HG03064 (cell line): ENCODE results near the gene MAGI1.
"Not testable (repeated sequence)": the region's sequence is repeated elsewhere in the genome, so short reads cannot be mapped to it uniquely, and the experiment has no call there.

ENCODE experiments used
- ATAC-seq: cut with Tn5 transposase; IDR thresholded peaks from one replicate; pipeline ENCODE4 v1.9.1; 2021; ENCODE audit warnings: low read depth; ENCODE audit not compliant: unreplicated experiment

Gene MAGI1

GRCh38 chr3:65559643-65560042, 479.1 kb downstream of the MAGI1 start:
- ATAC-seq = no peak

DNA sequence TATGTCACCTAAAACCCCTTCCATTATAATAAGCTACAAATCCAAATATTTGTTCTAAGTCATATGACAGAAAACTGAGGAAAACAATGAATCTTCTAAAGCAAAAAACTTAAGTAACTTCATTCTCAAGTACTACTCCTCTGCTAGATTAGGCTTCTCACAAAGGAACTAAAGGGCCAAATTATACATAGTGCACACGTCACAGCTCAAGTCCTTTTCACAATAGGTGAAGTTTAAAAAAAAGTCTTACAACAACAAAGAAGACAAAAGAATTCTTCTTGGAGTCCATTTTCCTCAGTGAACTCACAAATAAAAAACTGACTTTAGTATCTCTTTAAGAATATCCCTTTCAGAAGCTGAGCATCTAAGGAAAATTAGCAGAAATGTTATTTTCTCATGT, 479.9 kb downstream of the MAGI1 start:
- ATAC-seq = no peak

DNA sequence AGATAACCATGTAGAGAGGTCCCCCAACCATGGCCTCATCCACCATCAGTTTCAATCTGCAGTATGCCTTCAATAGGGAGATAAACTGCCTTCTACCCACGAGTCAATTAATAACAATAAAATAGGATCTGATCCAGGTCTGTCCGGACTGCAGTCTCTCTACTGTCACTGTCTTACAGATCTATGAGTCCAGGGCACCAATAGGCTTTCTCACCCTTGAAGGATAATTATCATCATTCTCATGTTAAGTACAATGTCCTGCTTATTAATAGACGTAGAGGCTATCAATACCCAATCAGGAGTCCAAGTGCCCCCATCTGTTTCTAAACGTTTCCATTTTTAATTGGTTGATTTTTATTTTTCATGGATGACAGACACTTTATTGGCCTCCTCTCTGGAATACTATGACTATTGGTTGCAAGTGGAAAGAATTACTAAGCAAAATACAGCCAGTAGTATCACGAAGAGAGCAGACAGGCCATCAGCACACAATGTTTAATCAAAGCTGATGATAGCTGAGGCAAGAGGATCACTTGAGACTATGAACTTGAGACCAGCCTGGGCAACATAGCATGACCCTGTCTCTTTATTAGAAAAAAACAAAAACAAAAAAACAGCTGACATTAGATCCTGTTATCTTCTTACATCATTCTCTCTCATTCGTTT, 480.7 kb downstream of the MAGI1 start:
- ATAC-seq = no peak

- no peak for ATAC-seq
Measured at GRCh38 chr3:65556934-65557577, 481.7 kb downstream of the MAGI1 start.

DNA sequence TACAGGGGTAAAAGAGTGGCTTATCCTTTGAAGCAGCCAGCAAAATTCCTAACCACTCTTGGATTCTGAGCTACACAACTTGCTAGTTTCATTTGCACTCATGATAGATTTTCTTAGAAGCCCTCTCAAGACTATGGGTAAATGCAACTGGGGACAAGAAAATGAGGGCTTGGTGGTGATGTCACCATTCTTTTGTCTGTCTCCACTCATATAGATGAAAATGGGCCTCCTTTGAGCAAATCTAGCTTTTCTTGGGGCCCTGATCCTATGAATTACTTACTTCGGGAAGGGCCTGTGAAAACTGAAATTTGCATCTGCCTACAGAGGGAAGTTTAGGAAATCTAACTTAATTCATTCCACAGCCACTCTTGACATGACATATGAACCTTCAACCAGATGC, 486.3 kb downstream of the MAGI1 start:
- no peak for ATAC-seq

DNA sequence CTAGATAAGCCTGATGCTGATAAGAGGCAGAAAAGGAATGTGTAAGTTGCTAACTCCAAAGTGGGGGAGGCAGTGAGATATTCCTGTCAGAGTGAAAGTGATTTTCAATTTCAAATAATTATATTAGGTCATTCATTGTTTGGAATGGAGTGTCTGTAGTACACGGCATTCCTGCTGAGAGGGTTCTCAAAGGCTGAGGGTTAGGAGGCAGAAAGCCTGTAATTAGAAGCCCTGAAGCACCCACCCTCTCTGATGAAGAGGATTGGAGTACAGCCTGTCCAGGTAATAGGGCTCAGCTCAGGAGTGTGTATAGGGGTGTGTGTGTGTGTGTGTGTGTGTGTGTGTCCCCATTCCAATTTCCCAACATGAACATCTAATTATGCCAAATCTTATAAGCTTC, 486.8 kb downstream of the MAGI1 start:
- no peak for ATAC-seq

GRCh38 chr3:65550137-65550536, 488.6 kb downstream of the MAGI1 start:
- ATAC-seq = no peak

DNA sequence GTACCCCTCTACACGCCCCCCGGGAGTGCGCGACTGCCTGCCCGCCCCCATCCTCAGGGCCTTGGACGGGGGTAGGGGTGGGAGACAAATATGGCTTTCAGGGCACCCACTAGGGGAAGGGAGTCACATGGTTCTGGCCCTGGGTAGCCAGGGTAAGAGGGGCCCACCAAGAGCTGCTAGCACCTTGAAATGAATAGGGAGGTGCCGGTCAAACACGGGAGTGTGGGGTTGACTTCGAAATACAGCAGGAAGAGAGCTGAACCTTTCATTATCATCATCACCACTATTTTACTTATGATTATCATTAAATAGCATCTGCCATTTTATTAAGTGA, 489.1 kb downstream of the MAGI1 start:
- no peak for ATAC-seq

DNA sequence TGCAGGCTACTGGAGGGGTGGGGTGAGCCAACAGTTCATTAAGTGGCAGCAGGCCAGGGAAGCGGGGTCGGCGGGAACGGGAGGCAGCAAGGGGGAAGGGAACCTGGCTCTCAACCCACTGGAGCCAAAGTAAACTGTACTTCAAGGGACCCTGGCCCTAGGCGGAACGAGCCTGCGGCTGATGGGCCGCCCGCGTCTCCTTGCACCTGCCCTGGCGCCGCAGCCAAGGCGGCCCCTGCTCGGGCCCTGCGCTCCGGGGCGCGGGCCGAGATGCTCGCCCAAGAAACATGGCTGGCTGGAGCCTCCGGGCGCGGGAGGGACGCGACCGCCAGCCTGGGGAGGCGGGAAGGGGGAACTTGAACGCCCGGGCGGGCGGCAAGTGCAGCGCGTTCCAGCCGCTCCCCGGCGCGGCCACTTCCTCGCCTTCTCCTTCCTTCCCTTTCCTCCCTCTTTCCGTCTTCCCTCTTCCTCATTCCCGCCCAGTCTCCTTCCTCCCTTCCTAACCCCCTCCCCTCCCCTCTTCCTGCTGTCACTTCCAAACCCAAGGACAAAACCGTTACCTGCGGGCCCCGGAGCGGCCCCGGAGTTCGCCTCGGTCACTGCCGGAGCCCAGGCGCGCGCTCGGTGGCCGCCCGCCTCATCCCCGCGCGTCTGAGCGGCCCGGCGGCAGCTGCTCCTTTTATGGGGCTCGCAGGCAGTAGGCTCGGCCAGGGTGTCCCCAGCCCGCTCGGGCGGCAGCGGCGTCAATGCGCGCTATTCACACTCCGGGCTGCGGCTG, 489.7 kb downstream of the MAGI1 start:
- ATAC-seq = no peak

- no peak for ATAC-seq
Measured at GRCh38 chr3:65545429-65545828, 493.3 kb downstream of the MAGI1 start.

DNA sequence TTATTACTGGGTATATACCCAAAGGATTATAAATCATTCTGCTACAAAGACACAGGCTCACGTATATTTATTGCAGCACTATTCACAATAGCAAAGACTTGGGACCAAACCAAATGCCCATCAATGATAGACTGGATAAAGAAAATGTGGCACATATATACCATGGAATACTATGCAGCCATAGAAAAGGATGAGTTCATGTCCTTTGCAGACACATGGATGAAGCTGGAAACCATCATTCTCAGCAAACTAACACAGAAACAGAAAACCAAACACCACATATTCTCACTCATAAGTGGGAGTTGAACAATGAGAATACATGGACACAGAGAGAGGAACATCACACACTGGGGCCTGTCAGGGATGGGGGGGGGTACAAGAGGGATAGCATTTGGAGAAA, 495.3 kb downstream of the MAGI1 start:
- not testable (repeated sequence) for ATAC-seq

GRCh38 chr3:65540666-65541065, 498.1 kb downstream of the MAGI1 start:
- no peak for ATAC-seq

DNA sequence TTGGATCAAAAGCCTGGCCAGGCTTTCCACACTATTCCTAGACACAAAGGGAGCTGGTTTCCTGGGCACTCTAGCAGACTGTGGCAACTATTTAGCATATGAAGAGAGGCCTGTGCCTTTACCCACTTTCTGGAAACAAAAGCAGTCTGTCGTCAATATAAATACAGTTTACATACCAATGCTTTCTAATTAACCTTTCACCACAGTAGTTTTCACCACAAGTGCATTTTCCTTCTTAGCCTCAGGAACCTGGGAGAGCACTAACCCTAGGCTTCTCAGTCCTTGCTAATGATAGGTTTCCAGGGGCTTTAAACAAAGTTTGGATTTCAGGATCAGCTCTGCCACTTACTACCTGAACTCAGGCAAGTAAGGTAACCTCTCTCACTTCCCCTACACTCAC, 499.1 kb downstream of the MAGI1 start:
- ATAC-seq = no peak

GRCh38 chr3:65538101-65538500, 500.6 kb downstream of the MAGI1 start:
- ATAC-seq = no peak

GRCh38 chr3:65537109-65537508, 501.6 kb downstream of the MAGI1 start:
- no peak for ATAC-seq

GRCh38 chr3:65535260-65535659, 503.5 kb downstream of the MAGI1 start:
- no peak for ATAC-seq

- ATAC-seq = no peak
Measured at GRCh38 chr3:65534805-65535204, 503.9 kb downstream of the MAGI1 start.

GRCh38 chr3:65532749-65533148, 506.0 kb downstream of the MAGI1 start:
- no peak for ATAC-seq

GRCh38 chr3:65532215-65532614, 506.5 kb downstream of the MAGI1 start:
- ATAC-seq = no peak

GRCh38 chr3:65531499-65531898, 507.2 kb downstream of the MAGI1 start:
- no peak for ATAC-seq

DNA sequence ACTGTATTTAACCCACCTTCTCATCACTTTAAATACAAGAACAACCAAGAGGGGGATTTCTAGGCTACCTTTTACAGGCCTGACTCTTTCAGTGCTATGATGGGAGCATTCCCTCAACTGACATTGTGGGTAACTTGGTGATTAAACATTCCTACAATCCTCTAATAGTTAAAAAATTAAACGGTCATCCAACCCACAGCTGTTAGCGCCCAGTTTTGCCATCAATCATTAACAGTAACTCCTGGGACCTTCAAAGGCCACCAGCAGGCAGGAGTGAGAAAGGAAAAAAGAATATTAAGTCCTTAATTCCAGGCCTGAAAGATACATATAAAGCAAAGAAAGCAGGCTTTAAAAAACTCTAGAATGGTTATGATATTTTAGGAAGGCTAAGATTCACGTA, 512.1 kb downstream of the MAGI1 start:
- ATAC-seq = no peak

- no peak for ATAC-seq
Measured at GRCh38 chr3:65524584-65524983, 514.1 kb downstream of the MAGI1 start.
